Measurements from ENCODE around the gene YIPF2. TPM values are rescaled to one million over a fixed set of nuclear protein-coding genes. Genes with fewer than 3 reads are reported as not detected.
"Not testable (repeated sequence)": the region's sequence is repeated elsewhere in the genome, so short reads cannot be mapped to it uniquely, and the experiment has no call there.

Gene YIPF2
- total and polyA plus RNA-seq, 2 of the 4 experiments (the other 2 are of a cell fraction), result 61.5 to 78.0 TPM

DNA sequence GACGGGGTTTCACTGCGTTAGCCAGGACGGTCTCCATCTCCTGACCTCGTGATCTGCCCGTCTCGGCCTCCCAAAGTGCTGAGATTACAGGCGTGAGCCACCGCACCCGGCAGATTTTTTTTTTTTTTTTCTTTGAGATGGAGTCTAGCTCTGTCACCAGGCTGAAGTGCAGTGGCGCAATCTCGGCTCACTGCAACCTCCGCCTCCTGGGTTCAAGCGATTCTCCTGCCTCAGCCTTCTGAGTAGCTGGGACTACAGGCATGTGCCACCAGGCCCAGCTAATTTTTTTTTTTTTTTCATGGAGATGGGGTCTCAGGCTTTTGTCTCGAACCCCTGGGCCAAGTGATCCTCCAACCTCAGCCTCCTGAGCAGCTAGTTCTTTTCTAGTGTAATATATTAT lies 13.2 kb upstream of the YIPF2 start:
- DNase-seq; H3K4me1 ChIP-seq (ENCODE audit: control insufficient read depth, insufficient read depth, low read length); H3K27ac ChIP-seq (ENCODE audit: insufficient read depth, low read length); H2BK15ac ChIP-seq (ENCODE audit: low read depth, low read length); H3K4me2 ChIP-seq (ENCODE audit: low read depth, low read length); H2AK9ac ChIP-seq (replicated peaks; ENCODE audit: low read depth, low read length, poor library complexity); H4K5ac ChIP-seq (ENCODE audit: low read depth, low read length); dilution Hi-C loops (cut with HindIII; ENCODE audit: low sequenced_read_pairs, unreplicated experiment); H3K23ac ChIP-seq (ENCODE audit: low read depth, low read length); H2AFZ ChIP-seq (replicated peaks; ENCODE audit: low read length, poor library complexity); H2BK5ac ChIP-seq (ENCODE audit: low read depth, low read length, poor library complexity, severe bottlenecking); H3K36me3 ChIP-seq (ENCODE audit: control insufficient read depth, insufficient read depth, low read length); H3K9me3 ChIP-seq (ENCODE audit: control insufficient read depth, insufficient read depth, low read length); H3K14ac ChIP-seq (replicated peaks; ENCODE audit: low read depth, low read length); H3K18ac ChIP-seq (ENCODE audit: low read depth, low read length); H3K9me1 ChIP-seq (ENCODE audit: insufficient read depth, low read length); H2BK120ac ChIP-seq (ENCODE audit: low read depth, low read length); in situ Hi-C loops (cut with MboI; ENCODE audit: low sequenced_read_pairs); H3K27me3 ChIP-seq (ENCODE audit: control insufficient read depth, insufficient read depth, low read length); H2AK5ac ChIP-seq (ENCODE audit: low read depth, low read length); BruUV-seq (replicated peaks); H4K8ac ChIP-seq (ENCODE audit: low read depth in 2 of 2, low read length in 2 of 2); H2BK20ac ChIP-seq (ENCODE audit: low read depth, low read length); H3K4me3 ChIP-seq (ENCODE audit: insufficient read depth, low read depth, low read length); H3K56ac ChIP-seq (ENCODE audit: extremely low read depth, insufficient read depth, low read length); H3K79me1 ChIP-seq (ENCODE audit: low read depth in 1 of 2, low read length in 2 of 2); ATAC-seq (ENCODE audit: low read depth); H4K91ac ChIP-seq (ENCODE audit: insufficient read depth, low read depth, low read length); H3K4ac ChIP-seq (ENCODE audit: low read depth, low read length); H4K20me1 ChIP-seq (ENCODE audit: insufficient read depth, low read length); H3K9ac ChIP-seq (ENCODE audit: low read depth, low read length): not testable (repeated sequence)
- ChIA-PET CTCF (interaction anchor here (0.5 to 1.7 kb wide), 11 partner anchors 9 to 262 kb away, joined by 3 to 6 read pairs (median 3); no protein-coding TSS in a partner anchor), POLR2A (ENCODE audit: unreplicated experiment) (interaction anchor here (0.6 kb wide), 2 partner anchors 66 to 69 kb away, joined by 4 read pairs; no protein-coding TSS in a partner anchor)
- intact Hi-C loops (cut with micrococcal nuclease), result loop anchor here (2.0 to 5.0 kb wide), 2 partner anchors 41 to 65 kb away; no protein-coding TSS in a partner anchor
- WGBS, 2 experiments (ENCODE audit: extremely low coverage in 2 of 2, insufficient read length in 1 of 2), result 40% methylated on average over 1 of the region's 14 CpGs; no CpG with 5 or more reads in 1 of the 2 experiments
